Measurements from ENCODE around the gene KLHL22. TPM values are rescaled to one million over a fixed set of nuclear protein-coding genes. Genes with fewer than 3 reads are reported as not detected.
"Not testable (repeated sequence)": the region's sequence is repeated elsewhere in the genome, so short reads cannot be mapped to it uniquely, and the experiment has no call there.

KLHL22 gene
- polyA plus RNA-seq, 3 donors: 31.9 to 39.4 (median 38.8) TPM

DNA sequence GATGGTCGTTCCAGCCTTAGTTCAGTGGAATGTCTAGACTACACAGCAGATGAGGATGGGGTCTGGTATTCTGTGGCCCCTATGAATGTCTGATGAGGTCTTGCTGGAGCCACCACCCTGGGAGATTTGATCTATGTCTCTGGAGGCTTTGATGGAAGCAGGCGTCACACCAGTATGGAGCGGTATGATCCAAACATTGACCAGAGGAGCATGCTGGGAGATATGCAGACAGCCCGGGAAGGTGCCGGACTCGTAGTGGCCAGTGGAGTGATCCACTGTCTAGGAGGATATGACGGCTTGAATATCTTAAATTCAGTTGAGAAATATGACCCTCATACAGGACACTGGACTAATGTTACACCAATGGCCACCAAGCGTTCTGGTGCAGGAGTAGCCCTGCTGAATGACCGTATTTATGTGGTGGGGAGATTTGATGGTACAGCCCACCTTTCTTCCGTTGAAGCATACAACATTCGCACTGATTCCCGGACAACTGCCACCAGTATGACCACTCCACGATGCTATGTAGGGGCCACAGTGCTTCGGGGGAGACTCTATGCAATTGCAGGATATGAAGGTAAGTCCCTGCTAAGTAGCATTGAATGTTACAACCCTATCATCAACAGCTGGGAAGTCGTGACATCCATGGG, 44.3 kb downstream of the KLHL22 start:
- DNase-seq: not testable (repeated sequence)

- no peak for DNase-seq
These were observed 45.1 kb downstream of the KLHL22 start for GRCh38 chr22:20450551-20450906.

GRCh38 chr22:20449819-20450550, 45.6 kb downstream of the KLHL22 start:
- no peak for DNase-seq

DNA sequence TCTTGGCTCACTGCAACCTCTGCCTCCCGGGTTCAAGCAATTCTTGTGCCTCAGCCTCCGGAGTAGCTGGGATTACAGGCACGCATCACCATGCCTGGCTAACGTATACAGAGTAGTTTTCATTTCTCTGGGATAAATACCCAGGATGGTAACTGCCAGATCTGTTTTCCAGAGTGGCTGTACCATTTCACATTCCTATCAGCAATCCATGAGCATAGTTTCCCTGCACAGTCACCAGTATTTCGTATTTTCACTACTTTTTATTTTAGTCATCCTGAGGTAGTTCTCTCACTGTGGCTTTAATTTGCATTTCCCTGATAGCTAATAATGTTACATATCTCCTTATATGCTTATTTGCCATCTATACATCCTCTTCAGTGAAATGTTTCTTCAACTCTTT, 47.0 kb downstream of the KLHL22 start:
- DNase-seq: no peak

DNA sequence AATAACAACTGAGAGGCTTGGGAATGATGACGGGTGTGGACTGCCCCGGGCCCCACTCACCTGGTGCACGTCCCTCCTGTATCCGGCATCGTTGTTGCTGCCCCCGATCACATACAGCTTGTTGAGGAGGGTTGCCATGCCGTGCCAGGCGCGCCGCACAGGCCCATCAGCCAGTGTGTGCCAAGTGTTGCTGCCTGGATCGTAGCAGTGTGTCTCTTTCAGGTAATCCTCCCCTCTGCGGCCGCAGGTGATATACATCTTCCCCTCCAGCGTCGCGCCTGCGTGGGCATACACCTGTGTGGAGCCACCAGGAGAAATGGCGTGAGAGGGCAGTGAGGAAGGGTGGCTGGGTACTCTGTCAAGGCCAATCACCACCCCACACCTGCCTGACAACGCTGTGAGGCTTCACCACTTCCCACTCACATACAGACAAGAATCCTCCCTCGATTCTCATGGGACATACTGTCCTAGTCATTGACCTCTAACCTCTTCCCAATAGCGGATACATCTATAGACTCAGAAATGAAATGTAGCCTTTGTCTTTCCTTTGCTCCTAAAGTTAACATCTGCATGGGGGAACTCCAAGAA, 49.1 kb downstream of the KLHL22 start:
- no peak for DNase-seq

DNA sequence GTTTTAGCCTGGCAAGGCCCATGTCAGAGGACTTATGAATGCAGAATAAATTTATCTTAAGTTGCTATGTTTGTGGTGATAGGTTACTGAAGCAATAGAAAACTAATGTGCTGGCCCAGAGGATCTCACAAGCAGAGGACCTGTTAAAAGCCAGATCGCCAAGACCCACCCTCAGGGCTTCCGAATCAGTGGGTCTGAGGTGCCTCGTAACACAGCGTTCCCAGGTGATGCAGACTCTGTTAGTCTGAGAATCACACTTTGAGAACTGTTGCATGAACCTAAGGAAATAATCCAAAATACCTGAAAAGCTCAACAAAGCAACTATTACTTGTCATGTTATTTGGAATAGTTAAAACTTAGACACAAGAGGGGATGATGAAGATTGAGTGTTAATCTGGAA, 51.3 kb downstream of the KLHL22 start:
- DNase-seq: no peak

- DNase-seq: no peak
These were observed 52.9 kb downstream of the KLHL22 start for GRCh38 chr22:20442485-20443284.

DNA sequence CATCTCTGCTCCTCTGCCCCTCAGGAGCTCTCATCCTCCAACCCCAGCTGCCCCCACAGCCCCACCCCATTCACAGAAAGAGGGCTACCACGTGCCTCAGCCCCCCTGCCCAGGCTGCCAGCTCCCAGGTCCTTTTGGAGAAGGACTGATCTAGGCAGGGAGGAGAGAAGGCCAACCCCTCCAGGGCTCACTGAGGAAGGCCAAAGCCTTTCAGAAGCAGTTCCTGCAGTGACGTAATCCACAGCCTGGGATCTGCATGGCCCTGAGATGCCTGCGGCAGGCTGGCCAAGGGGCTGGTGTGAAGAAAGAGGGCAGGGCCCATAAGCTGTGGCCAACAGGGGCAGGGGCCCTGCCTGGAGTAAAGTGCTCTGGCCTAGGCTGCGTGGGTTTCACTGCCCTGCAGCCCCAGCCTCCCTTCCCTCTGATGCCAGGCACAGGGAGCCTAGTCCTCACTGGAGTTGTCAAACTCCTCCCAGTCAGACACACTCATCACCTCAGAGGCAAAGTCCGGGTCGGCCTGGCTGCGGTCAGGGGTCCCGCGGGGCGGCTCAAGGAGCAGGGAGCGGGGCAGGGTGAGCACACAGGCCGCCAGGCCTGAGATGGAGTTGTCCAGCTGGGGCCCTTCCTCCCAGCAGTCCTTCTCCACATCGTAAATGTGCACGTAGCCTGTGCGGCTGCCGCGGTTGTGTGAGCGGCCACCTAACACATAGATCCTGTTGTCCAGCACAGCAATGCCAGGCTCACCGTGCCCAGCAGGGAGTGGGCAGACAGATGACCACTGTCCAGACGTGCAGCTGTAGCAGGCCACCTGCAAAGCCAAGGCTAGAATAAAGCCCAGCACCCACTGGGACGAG, 53.7 kb downstream of the KLHL22 start:
- DNase-seq: no peak

DNA sequence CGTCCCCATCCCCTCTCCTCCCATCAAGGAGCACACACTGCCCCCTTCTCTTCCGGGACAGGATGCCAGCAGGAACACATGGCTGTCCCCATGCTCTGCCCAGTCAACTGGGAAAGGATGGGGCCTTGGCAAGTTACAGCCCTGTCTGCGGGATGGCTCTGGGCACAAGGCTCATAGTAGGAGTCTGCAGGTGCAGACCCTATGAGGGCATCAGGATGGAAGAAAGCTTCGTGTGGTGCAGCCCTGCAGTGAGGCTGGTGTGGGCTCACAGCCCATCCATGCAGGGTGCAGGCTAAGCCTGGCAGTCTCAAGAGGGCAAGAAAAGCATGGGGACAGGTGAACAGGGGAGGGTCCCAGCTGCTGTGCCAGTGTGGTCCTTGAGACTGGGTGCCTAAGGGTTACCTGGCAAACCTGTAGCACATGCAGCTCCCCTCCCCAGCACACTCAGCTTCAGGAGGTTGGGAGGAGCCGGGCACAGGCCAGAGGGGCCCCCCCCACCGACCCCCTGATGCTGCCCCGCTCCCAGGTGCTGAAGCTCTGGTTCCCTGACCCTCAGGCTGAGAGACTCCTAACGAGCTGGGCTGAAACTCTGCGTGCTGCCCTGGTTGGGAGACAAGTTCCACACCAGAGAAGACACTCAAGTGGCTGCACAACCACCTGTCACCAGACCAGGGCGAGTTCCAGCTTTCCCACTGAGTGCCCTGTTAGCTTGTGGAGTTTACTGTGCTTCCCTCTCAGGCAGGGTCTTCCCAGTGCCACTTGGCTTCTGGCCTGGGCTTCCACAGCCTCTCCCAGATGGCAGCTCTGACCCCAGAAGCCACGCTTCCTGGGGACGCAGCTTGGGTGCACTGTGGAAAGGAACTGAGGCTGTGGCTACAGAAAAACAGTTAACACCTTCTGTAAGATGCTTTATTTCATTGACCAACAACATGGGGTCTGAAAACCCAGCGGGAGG, 54.7 kb downstream of the KLHL22 start:
- DNase-seq: no peak

DNA sequence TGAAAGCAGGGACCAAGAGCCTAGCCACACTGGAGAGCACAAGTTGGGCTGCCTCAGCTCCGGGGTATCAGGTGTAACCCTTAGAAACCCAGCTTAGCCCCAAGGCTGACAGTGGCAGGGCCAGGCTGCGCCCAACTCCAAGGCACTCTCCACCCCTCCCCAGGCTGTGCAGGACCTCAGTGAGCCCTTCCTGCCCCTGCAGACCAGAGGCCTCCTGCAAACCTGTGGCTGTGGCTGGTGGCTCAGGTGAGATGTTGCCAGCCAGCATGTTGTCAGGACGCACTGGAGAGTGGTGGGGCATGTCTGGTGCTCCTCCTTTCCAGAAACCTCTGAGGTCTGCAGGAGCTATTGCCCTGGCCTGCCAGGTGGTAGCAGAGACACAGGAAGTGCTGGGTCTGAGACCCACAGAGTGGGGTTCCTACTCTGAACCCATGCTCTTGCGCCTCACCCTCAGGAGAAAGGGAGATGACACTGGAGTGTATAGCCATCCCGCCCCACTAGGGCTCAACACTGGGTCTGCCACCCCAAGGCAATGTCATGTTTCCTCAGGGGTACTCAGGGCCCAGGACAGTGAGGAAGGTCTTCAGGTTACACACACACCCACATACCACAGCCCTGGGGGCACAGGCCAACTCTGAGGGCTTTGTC, 55.5 kb downstream of the KLHL22 start:
- DNase-seq: no peak

GRCh38 chr22:20439556-20439927, 56.1 kb downstream of the KLHL22 start:
- no peak for DNase-seq

GRCh38 chr22:20438678-20439492, 56.7 kb downstream of the KLHL22 start:
- DNase-seq: no peak

DNA sequence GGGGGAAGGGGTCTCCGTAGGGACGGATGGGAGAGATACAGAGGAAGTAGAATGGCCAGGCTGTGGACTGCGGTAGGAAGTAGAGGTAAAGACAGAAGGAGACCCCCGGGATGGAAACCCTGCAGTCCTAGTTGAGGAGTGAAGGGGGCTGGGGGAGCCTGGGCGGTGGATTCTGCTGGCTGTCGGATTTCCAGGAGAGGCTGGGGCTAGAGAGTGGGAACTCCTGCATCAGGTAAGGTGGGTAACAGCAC, 57.2 kb downstream of the KLHL22 start:
- DNase-seq: no peak

GRCh38 chr22:20437613-20438426, 57.8 kb downstream of the KLHL22 start, which contains the start of gene SCARF2:
Gene SCARF2, minus strand, starts transcription at chr22:20437825. Its CDS starts 71 bp downstream, at chr22:20437754.
- DNase-seq: peak; percentile 79

DNA sequence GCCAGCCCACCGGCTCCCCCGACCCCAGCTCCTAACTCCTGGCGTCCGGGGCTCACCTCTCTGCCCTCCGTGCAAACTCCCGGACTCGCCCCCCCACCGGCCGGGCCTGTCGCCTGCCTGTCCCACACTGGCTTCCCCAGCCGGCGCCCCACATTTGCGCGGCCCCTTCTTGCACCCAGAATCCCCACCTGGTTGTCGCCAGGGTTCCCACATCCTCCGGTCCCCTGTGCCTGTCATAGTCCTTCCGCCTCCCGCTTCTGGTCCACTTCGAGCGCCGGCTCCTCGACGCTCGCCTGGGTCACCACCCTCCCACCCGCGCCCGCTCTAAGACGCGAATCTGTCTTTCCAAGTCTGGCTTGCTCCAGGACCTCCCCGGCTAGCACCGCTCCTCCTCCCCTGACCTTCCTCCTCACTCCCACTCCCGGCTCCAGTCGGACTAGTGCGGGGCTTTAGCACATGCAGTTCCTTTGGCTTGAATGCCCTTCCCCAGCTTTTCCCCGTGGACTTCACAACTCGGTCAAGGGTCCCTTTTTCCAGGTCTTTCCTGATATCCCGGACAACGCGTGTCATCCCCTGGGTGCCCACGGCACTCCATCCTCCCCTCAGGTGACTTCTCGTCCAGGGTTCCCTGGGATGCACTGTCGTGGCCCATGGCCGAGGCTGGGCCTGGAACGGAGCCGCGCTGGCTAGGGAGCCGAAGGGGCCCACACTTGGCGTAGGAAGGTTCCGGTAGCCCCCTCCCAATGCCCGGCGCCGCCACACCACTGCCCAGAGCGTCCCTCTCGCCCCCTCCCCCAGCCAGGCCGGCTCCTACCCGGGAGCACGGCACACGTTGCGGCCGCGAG, 58.6 kb downstream of the KLHL22 start:
- DNase-seq: no peak

DNA sequence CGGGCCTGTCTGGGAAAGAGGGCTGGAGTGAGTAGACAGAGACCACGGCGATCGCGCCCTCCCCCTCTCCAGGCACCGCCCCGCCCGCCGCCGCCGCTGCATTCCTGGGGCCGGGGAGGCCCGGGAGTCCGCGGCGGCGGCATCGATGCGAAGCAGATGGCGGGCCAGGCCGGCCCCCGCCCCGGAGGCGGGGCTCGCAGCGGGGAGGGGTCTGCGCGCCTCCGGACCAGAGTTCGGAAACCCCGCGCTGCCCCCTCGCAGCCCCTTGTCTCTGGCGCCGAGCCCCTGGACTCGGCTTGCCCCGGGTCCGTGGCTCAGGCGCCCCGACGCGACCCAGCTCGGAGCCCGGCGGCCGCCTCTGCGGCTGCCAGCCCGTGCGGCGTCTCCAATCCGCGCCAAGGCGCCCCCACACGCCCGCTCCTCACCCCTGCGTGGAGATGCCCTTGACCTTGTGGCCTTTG, 59.3 kb downstream of the KLHL22 start:
- DNase-seq: peak; percentile 71
